ENCODE results near the gene TRAF3.

GRCh38 chr14:102951034-102951433 lies 173.8 kb downstream of the TRAF3 start:
- no peak for TF ChIP-seq POLR2A (IDR thresholded peaks at IDR 0.05; ENCODE audit: low read length)
- TF ChIP-seq GATA1 (IDR thresholded peaks at IDR 0.05; ENCODE audit: low read depth, low read length): no peak
